GM21786 (cell line): ENCODE measurements around the gene CFAP69.
A peak's percentile ranks its signal among the peaks of the same experiment; 100 is the strongest.

Source experiments
- ATAC-seq: cut with Tn5 transposase; IDR thresholded peaks from one replicate; pipeline ENCODE4 v1.9.1; 2021; ENCODE audit not compliant: unreplicated experiment

CFAP69 gene

GRCh38 chr7:90244909-90245851 is at the start of gene CFAP69:
TSS of gene CFAP69 (plus strand) at chr7:90245174. CDS start at chr7:90245425, 251 bp downstream.
- peak; percentile 62 for ATAC-seq

- no peak for ATAC-seq
Observed at GRCh38 chr7:90201500-90202195, 43.3 kb upstream of the CFAP69 start.

GRCh38 chr7:90207956-90208355 is 37.0 kb upstream of the CFAP69 start:
- no peak for ATAC-seq

GRCh38 chr7:90209776-90210175 is 35.2 kb upstream of the CFAP69 start:
- ATAC-seq: no peak

- ATAC-seq: no peak
Observed at GRCh38 chr7:90210475-90210874, 34.5 kb upstream of the CFAP69 start.

- peak; percentile 7 for ATAC-seq
Observed at GRCh38 chr7:90210981-90211380, 34.0 kb upstream of the CFAP69 start.

- peak; percentile 80 for ATAC-seq
Observed at GRCh38 chr7:90211391-90212148, 33.4 kb upstream of the CFAP69 start, which contains the start of gene STEAP2. TSS of gene STEAP2 (plus strand) at chr7:90211740. CDS start at chr7:90225083, 13,343 bp downstream.

- ATAC-seq: no peak
Observed at GRCh38 chr7:90212149-90212495, 32.9 kb upstream of the CFAP69 start.

GRCh38 chr7:90213521-90213920 is 31.5 kb upstream of the CFAP69 start:
- ATAC-seq: no peak

GRCh38 chr7:90216080-90216674 is 28.8 kb upstream of the CFAP69 start:
- no peak for ATAC-seq

- no peak for ATAC-seq
Observed at GRCh38 chr7:90216771-90217170, 28.2 kb upstream of the CFAP69 start.

GRCh38 chr7:90222390-90222789 is 22.6 kb upstream of the CFAP69 start:
- ATAC-seq: no peak

GRCh38 chr7:90222811-90223725 is 21.9 kb upstream of the CFAP69 start:
- no peak for ATAC-seq

GRCh38 chr7:90224195-90224594 is 20.8 kb upstream of the CFAP69 start:
- ATAC-seq: no peak

GRCh38 chr7:90225181-90225580 is 19.8 kb upstream of the CFAP69 start:
- no peak for ATAC-seq

GRCh38 chr7:90225601-90226000 is 19.4 kb upstream of the CFAP69 start:
- ATAC-seq: no peak

- ATAC-seq: no peak
Observed at GRCh38 chr7:90227259-90227658, 17.7 kb upstream of the CFAP69 start.

- no peak for ATAC-seq
Observed at GRCh38 chr7:90229682-90230081, 15.3 kb upstream of the CFAP69 start.

- ATAC-seq: no peak
Observed at GRCh38 chr7:90230834-90231233, 14.1 kb upstream of the CFAP69 start.

- ATAC-seq: no peak
Observed at GRCh38 chr7:90231304-90231703, 13.7 kb upstream of the CFAP69 start.
